GM21526 (cell line): Measurements from ENCODE around the gene TCP11.

Experiments used
- ATAC-seq: cut with Tn5 transposase; IDR thresholded peaks from one replicate; pipeline ENCODE4 v1.9.1; 2021; ENCODE audit warnings: moderate library complexity; ENCODE audit not compliant: unreplicated experiment, low FRiP score

The TCP11 gene

GRCh38 chr6:35068644-35069043, 72.5 kb downstream of the TCP11 start:
- ATAC-seq, result no peak

GRCh38 chr6:35068206-35068605, 72.9 kb downstream of the TCP11 start:
- no peak for ATAC-seq
